Breast epithelium (tissue), 3 donors: ENCODE data around the gene MTR.

ENCODE experiments used
- CTCF ChIP-seq, 3 donors: fragments of 450-650 bp; IDR thresholded peaks; one replicate each; pipeline ENCODE4 v1.5.1; 2016 to 2017; ENCODE audit warnings: antibody characterized with exemption in 3 of 3, mild to moderate bottlenecking in 3 of 3, moderate library complexity in 3 of 3
- POLR2A ChIP-seq: fragments of 450-650 bp; IDR thresholded peaks from one replicate; pipeline ENCODE4 v1.6.1; 2016; ENCODE audit warnings: antibody characterized with exemption, mild to moderate bottlenecking, moderate library complexity
- POLR2AphosphoS5 ChIP-seq, 3 donors: sonication (generic); formaldehyde crosslinking; IDR thresholded peaks; one replicate each; pipeline ENCODE4 v1.6.1; 2017; ENCODE audit warnings: antibody characterized with exemption in 3 of 3

GRCh38 chr1:236765831-236766230 lies 29.3 kb upstream of the MTR start:
- TF ChIP-seq CTCF (IDR thresholded peaks at IDR 0.05) (no peak), POLR2A (no peak), POLR2AphosphoS5 (IDR thresholded peaks at IDR 0.05) (no peak)
